HEK293T (cell line): ENCODE results near the gene ZNF491.

ENCODE experiments used
- ARNT ChIP-seq: fragments of 450-650 bp; IDR thresholded peaks from 2 replicates; pipeline ENCODE4 v1.6.1; 2017; ENCODE audit warnings: mild to moderate bottlenecking
- BHLHE40 ChIP-seq: fragments of 450-650 bp; IDR thresholded peaks from 2 replicates; pipeline ENCODE4 v1.6.1; 2016; ENCODE audit warnings: mild to moderate bottlenecking, moderate library complexity, borderline replicate concordance
- ELF4 ChIP-seq: fragments of 450-650 bp; IDR thresholded peaks from 2 replicates; pipeline ENCODE4 v1.6.1; 2017; ENCODE audit warnings: antibody characterized with exemption
- FOXA1 ChIP-seq: fragments of 450-650 bp; IDR thresholded peaks from 2 replicates; pipeline ENCODE4 v1.6.1; 2016; ENCODE audit warnings: mild to moderate bottlenecking
- FOXK2 ChIP-seq: fragments of 450-650 bp; IDR thresholded peaks from 2 replicates; pipeline ENCODE4 v1.6.1; 2016; ENCODE audit warnings: mild to moderate bottlenecking
- FOXM1 ChIP-seq: fragments of 450-650 bp; IDR thresholded peaks from 2 replicates; pipeline ENCODE4 v1.6.1; 2017; ENCODE audit warnings: mild to moderate bottlenecking, borderline replicate concordance
- HDGF ChIP-seq: fragments of 450-650 bp; IDR thresholded peaks from 2 replicates; pipeline ENCODE4 v1.6.1; 2017; ENCODE audit warnings: antibody characterized with exemption, borderline replicate concordance
- L3MBTL2 ChIP-seq: fragments of 450-650 bp; conservative IDR thresholded peaks from 2 replicates; pipeline ENCODE4 v1.6.1; 2016; ENCODE audit warnings: mild to moderate bottlenecking
- LEF1 ChIP-seq: fragments of 450-650 bp; IDR thresholded peaks from 2 replicates; pipeline ENCODE4 v1.6.1; 2017; ENCODE audit warnings: mild to moderate bottlenecking, borderline replicate concordance
- PKNOX1 ChIP-seq: fragments of 450-650 bp; IDR thresholded peaks from 2 replicates; pipeline ENCODE4 v1.6.1; 2016
- SP1 ChIP-seq: fragments of 450-650 bp; IDR thresholded peaks from 2 replicates; pipeline ENCODE4 v1.6.1; 2017
- SUZ12 ChIP-seq: fragments of 450-650 bp; IDR thresholded peaks from 2 replicates; pipeline ENCODE4 v1.6.1; 2016; ENCODE audit warnings: mild to moderate bottlenecking
- TARDBP ChIP-seq: fragments of 450-650 bp; IDR thresholded peaks from 2 replicates; pipeline ENCODE4 v1.6.1; 2016
- ZNF384 ChIP-seq: fragments of 450-650 bp; IDR thresholded peaks from 2 replicates; pipeline ENCODE4 v1.6.1; 2016

GRCh38 chr19:11759805-11760204 lies 38.5 kb upstream of the ZNF491 start:
- TF ChIP-seq ELF4, result no peak
- no peak for TF ChIP-seq SP1
- no peak for TF ChIP-seq ARNT
- TF ChIP-seq SUZ12, result no peak
- TF ChIP-seq BHLHE40, result no peak
- no peak for TF ChIP-seq FOXK2
- TF ChIP-seq PKNOX1, result no peak
- no peak for TF ChIP-seq ZNF384
- TF ChIP-seq FOXM1, result no peak
- no peak for TF ChIP-seq TARDBP
- TF ChIP-seq L3MBTL2, result no peak
- TF ChIP-seq LEF1, result no peak
- TF ChIP-seq HDGF, result no peak
- TF ChIP-seq FOXA1, result no peak
